GM12878 (cell line): ENCODE results near the gene XIRP1. TPM values are rescaled to one million over a fixed set of nuclear protein-coding genes. Genes with fewer than 3 reads are reported as not detected.

Source experiments
- BCL11A ChIP-seq: IDR thresholded peaks from 2 replicates; pipeline ENCODE4 v1.6.1; 2011; ENCODE audit warnings: low read depth, low read length
- BHLHE40 ChIP-seq, 2 experiments: fragments of 450-650 bp in 1 of 2; IDR thresholded peaks; 2 replicates each; pipeline ENCODE4 v1.6.1; 2011 to 2017; ENCODE audit warnings: low read depth in 2 of 2, borderline replicate concordance in 1 of 2, improper control_type of control experiment in 1 of 2, low read length in 1 of 2, mild to moderate bottlenecking in 1 of 2
- BRCA1 ChIP-seq: IDR thresholded peaks from 2 replicates; pipeline ENCODE4 v1.6.1; 2011; ENCODE audit warnings: low read depth, low read length, improper control_type of control experiment
- EP300 ChIP-seq, 2 experiments: fragments of 150-350 bp in 1 of 2; IDR thresholded peaks; 2 replicates each; pipeline ENCODE4 v1.6.1; 2011 to 2012; ENCODE audit warnings: low read depth in 2 of 2, low read length in 2 of 2, borderline replicate concordance in 1 of 2, improper control_type of control experiment in 1 of 2, inconsistent platforms in 1 of 2; ENCODE audit not compliant: control insufficient read depth in 1 of 2
- IKZF2 ChIP-seq, 2 experiments: fragments of 450-650 bp; IDR thresholded peaks; 2 replicates each; pipeline ENCODE4 v1.6.1; 2017; ENCODE audit warnings: mild to moderate bottlenecking in 2 of 2, moderate library complexity in 2 of 2
- IRF4 ChIP-seq: IDR thresholded peaks from 2 replicates; pipeline ENCODE4 v1.6.1; 2011; ENCODE audit warnings: low read depth, low read length
- KAT2A ChIP-seq: conservative IDR thresholded peaks from 2 replicates; pipeline ENCODE4 v1.6.1; 2011; ENCODE audit warnings: low read depth, low read length; ENCODE audit not compliant: control insufficient read depth
- MTA2 ChIP-seq: fragments of 450-650 bp; IDR thresholded peaks from 2 replicates; pipeline ENCODE4 v1.6.1; 2016; ENCODE audit warnings: low read depth, mild to moderate bottlenecking, moderate library complexity
- NFXL1 ChIP-seq: fragments of 450-650 bp; IDR thresholded peaks from 2 replicates; pipeline ENCODE4 v1.6.1; 2017; ENCODE audit warnings: antibody characterized with exemption, mild to moderate bottlenecking, borderline replicate concordance
- NR2C1 ChIP-seq: fragments of 450-650 bp; IDR thresholded peaks from 2 replicates; pipeline ENCODE4 v1.6.1; 2017; ENCODE audit warnings: antibody characterized with exemption, mild to moderate bottlenecking, moderate library complexity
- PML ChIP-seq: IDR thresholded peaks from 2 replicates; pipeline ENCODE4 v1.6.1; 2012; ENCODE audit warnings: low read length, inconsistent platforms
- POLR2AphosphoS5 ChIP-seq: IDR thresholded peaks from 2 replicates; pipeline ENCODE4 v1.6.1; 2011; ENCODE audit warnings: mild to moderate bottlenecking, low read length, inconsistent platforms
- POU2F2 ChIP-seq: IDR thresholded peaks from 3 replicates; pipeline ENCODE4 v1.6.1; 2011; ENCODE audit warnings: low read depth, mild to moderate bottlenecking, low read length, borderline replicate concordance
- RELA ChIP-seq: fragments of 450-650 bp; IDR thresholded peaks from 2 replicates; pipeline ENCODE4 v1.8.0; 2014; ENCODE audit warnings: borderline replicate concordance; ENCODE audit not compliant: partially characterized antibody
- SUPT20H ChIP-seq: IDR thresholded peaks from 2 replicates; pipeline ENCODE4 v1.6.1; 2011; ENCODE audit warnings: low read depth, mild to moderate bottlenecking, low read length, moderate library complexity, borderline replicate concordance; ENCODE audit not compliant: control insufficient read depth
- TCF7 ChIP-seq: IDR thresholded peaks from 2 replicates; pipeline ENCODE4 v1.6.1; 2014; ENCODE audit warnings: antibody characterized with exemption, borderline replicate concordance
- ZNF217 ChIP-seq: fragments of 450-650 bp; IDR thresholded peaks from 2 replicates; pipeline ENCODE4 v1.6.1; 2017; ENCODE audit warnings: antibody characterized with exemption, mild to moderate bottlenecking
- ZNF622 ChIP-seq: fragments of 450-650 bp; IDR thresholded peaks from 2 replicates; pipeline ENCODE4 v1.6.1; 2017; ENCODE audit warnings: mild to moderate bottlenecking, inconsistent platforms
- ZSCAN29 ChIP-seq: fragments of 450-650 bp; IDR thresholded peaks from 2 replicates; pipeline ENCODE4 v1.6.1; 2017; ENCODE audit warnings: mild to moderate bottlenecking, moderate library complexity
- polyA plus RNA-seq, 11 experiments: library from polyadenylated mRNA; depleted of rRNA in 4 of 11; unstranded in 6 of 11; stranded (reverse) in 5 of 11; fragments of >200 nt; fragmentation: Nextera tagmentation in 4 of 11; fragmentation: Illumina TruSeq in 1 of 11; extraction: Ambion mirVana in 4 of 11; extraction: Trizol in 1 of 11; gene quantifications; 1 replicate in 1 of 11; 2 replicates in 10 of 11; pipeline versions ENCODE4 v1.2.1 to v1.2.3, GENCODE V29; 2011 to 2016; ENCODE audit warnings: inconsistent platforms in 2 of 11, missing spikeins in 2 of 11, low read depth in 1 of 11
- total RNA-seq, 4 experiments: library from RNA; depleted of rRNA in 3 of 4; stranded (reverse); fragments of >200 nt in 3 of 4; fragmentation: Illumina TruSeq in 1 of 4; extraction: Trizol in 1 of 4; gene quantifications; 2 replicates each; pipeline versions ENCODE4 v1.2.1 to v1.2.3, GENCODE V29; 2013 to 2021
- TF ChIP-seq, protein P1 (sequence below): fragments of 450-650 bp; IDR thresholded peaks from 2 replicates; pipeline ENCODE4 v1.6.1; 2017; ENCODE audit warnings: low read depth, mild to moderate bottlenecking, moderate library complexity
- TF ChIP-seq, protein P2 (sequence below): fragments of 450-650 bp; IDR thresholded peaks from 2 replicates; pipeline ENCODE4 v1.6.1; 2016; ENCODE audit warnings: mild to moderate bottlenecking, moderate library complexity, borderline replicate concordance
- TF ChIP-seq, protein P3 (sequence below): fragments of 450-650 bp; conservative IDR thresholded peaks from 2 replicates; pipeline ENCODE4 v1.6.1; 2017; ENCODE audit warnings: mild to moderate bottlenecking, moderate library complexity

Gene XIRP1
- total and polyA plus RNA-seq, 10 of the 15 experiments (the other 5 are each of a cell fraction or from before 2014, with no cell fraction given), result 0.03 to 0.38 (median 0.08) TPM; not detected in 1

DNA sequence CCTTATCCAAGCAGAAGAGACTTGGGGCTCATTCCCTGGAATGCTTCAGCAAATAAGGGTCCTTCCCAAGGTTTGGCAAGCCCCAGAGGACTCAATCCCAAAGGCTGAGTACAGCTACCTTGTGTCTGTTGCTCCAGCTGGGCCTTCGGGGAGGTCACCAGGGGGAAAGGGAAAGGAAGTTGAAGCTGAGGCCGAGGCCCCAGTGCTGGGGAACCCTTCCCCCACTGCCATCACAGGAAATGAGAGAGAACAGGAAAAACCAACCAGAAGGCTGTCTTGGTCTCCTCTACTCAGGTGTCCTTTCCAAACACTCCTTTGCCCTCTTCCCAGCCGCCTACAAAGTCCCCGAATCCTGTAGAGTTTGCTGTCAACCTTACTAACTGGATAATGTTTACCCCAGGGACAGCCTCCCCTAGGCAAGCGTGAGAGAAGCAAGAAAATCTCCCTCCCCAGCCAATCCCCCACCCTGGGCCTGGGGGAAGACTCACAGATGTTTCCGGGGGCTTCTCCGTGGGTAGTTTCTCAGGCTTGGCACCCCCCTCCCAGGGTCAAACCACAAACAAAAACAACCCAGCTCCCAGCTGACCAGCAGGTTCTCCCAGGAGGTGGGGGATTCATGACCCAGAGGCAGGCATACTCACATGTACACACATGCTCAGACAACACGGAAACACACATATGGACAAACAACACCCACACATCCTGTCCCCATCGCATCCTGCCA, 44.5 kb downstream of the XIRP1 start (continued):
- no peak for TF ChIP-seq BRCA1
- TF ChIP-seq TCF7, result no peak
- TF ChIP-seq MTA2, result peak; percentile 22; the same call in 1 of the 2 replicates
- no peak for TF ChIP-seq EP300 (IDR thresholded peaks at IDR 0.05; ENCODE audit: borderline replicate concordance in 1 of 2, control insufficient read depth in 1 of 2, low read depth in 2 of 2, low read length in 2 of 2)
- TF ChIP-seq PML, result no peak
- no peak; the same call in 1 of the 2 replicates for TF ChIP-seq BCL11A
- peak; percentile 66; the same call in 1 of the 2 replicates for TF ChIP-seq POLR2AphosphoS5
- no peak for TF ChIP-seq ZNF217
- no peak for TF ChIP-seq SUPT20H
- TF ChIP-seq, protein P1, sequence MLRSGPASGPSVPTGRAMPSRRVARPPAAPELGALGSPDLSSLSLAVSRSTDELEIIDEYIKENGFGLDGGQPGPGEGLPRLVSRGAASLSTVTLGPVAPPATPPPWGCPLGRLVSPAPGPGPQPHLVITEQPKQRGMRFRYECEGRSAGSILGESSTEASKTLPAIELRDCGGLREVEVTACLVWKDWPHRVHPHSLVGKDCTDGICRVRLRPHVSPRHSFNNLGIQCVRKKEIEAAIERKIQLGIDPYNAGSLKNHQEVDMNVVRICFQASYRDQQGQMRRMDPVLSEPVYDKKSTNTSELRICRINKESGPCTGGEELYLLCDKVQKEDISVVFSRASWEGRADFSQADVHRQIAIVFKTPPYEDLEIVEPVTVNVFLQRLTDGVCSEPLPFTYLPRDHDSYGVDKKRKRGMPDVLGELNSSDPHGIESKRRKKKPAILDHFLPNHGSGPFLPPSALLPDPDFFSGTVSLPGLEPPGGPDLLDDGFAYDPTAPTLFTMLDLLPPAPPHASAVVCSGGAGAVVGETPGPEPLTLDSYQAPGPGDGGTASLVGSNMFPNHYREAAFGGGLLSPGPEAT, result 0 out of 2 replicates have a peak, but pooled peaks have one; percentile 30
- peak; percentile 50 to 61; a peak in 1 of 4 replicates for TF ChIP-seq IKZF2 (IDR thresholded peaks at IDR 0.05)
- peak; percentile 41 to 58; a peak in 2 of 4 replicates for TF ChIP-seq BHLHE40 (IDR thresholded peaks at IDR 0.05; ENCODE audit: borderline replicate concordance in 1 of 2, low read depth in 2 of 2, low read length in 1 of 2)
- peak; percentile 47 for TF ChIP-seq IRF4
- TF ChIP-seq NFXL1, result no peak
- TF ChIP-seq, protein P2, sequence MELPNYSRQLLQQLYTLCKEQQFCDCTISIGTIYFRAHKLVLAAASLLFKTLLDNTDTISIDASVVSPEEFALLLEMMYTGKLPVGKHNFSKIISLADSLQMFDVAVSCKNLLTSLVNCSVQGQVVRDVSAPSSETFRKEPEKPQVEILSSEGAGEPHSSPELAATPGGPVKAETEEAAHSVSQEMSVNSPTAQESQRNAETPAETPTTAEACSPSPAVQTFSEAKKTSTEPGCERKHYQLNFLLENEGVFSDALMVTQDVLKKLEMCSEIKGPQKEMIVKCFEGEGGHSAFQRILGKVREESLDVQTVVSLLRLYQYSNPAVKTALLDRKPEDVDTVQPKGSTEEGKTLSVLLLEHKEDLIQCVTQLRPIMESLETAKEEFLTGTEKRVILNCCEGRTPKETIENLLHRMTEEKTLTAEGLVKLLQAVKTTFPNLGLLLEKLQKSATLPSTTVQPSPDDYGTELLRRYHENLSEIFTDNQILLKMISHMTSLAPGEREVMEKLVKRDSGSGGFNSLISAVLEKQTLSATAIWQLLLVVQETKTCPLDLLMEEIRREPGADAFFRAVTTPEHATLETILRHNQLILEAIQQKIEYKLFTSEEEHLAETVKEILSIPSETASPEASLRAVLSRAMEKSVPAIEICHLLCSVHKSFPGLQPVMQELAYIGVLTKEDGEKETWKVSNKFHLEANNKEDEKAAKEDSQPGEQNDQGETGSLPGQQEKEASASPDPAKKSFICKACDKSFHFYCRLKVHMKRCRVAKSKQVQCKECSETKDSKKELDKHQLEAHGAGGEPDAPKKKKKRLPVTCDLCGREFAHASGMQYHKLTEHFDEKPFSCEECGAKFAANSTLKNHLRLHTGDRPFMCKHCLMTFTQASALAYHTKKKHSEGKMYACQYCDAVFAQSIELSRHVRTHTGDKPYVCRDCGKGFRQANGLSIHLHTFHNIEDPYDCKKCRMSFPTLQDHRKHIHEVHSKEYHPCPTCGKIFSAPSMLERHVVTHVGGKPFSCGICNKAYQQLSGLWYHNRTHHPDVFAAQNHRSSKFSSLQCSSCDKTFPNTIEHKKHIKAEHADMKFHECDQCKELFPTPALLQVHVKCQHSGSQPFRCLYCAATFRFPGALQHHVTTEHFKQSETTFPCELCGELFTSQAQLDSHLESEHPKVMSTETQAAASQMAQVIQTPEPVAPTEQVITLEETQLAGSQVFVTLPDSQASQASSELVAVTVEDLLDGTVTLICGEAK, result no peak
- TF ChIP-seq POU2F2, result peak; percentile 4; the same call in 2 of the 3 replicates
- TF ChIP-seq RELA, result no peak
- TF ChIP-seq, protein P3, sequence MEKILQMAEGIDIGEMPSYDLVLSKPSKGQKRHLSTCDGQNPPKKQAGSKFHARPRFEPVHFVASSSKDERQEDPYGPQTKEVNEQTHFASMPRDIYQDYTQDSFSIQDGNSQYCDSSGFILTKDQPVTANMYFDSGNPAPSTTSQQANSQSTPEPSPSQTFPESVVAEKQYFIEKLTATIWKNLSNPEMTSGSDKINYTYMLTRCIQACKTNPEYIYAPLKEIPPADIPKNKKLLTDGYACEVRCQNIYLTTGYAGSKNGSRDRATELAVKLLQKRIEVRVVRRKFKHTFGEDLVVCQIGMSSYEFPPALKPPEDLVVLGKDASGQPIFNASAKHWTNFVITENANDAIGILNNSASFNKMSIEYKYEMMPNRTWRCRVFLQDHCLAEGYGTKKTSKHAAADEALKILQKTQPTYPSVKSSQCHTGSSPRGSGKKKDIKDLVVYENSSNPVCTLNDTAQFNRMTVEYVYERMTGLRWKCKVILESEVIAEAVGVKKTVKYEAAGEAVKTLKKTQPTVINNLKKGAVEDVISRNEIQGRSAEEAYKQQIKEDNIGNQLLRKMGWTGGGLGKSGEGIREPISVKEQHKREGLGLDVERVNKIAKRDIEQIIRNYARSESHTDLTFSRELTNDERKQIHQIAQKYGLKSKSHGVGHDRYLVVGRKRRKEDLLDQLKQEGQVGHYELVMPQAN, result peak; percentile 45; the same call in 1 of the 2 replicates
- no peak for TF ChIP-seq ZSCAN29
- no peak for TF ChIP-seq ZNF622
- TF ChIP-seq NR2C1, result peak; percentile 42; the same call in 1 of the 2 replicates
- no peak for TF ChIP-seq KAT2A
